ENCODE measurements around the gene ELOVL6.

GRCh38 chr4:110042545-110043517 lies 155.6 kb downstream of the ELOVL6 start:
- TF ChIP-seq CTCF (IDR thresholded peaks at IDR 0.05; ENCODE audit: insufficient read depth, low read depth, low read length), result no peak
- TF ChIP-seq EZH2 (IDR thresholded peaks at IDR 0.05; ENCODE audit: insufficient read depth, low read length), result no peak
